Measurements from ENCODE around the gene HNRNPL. TPM values are rescaled to one million over a fixed set of nuclear protein-coding genes. Genes with fewer than 3 reads are reported as not detected.
"Not testable (repeated sequence)": the region's sequence is repeated elsewhere in the genome, so short reads cannot be mapped to it uniquely, and the experiment has no call there.

The HNRNPL gene
- total RNA-seq, 1 donor from 2014 or later = 263 TPM

DNA sequence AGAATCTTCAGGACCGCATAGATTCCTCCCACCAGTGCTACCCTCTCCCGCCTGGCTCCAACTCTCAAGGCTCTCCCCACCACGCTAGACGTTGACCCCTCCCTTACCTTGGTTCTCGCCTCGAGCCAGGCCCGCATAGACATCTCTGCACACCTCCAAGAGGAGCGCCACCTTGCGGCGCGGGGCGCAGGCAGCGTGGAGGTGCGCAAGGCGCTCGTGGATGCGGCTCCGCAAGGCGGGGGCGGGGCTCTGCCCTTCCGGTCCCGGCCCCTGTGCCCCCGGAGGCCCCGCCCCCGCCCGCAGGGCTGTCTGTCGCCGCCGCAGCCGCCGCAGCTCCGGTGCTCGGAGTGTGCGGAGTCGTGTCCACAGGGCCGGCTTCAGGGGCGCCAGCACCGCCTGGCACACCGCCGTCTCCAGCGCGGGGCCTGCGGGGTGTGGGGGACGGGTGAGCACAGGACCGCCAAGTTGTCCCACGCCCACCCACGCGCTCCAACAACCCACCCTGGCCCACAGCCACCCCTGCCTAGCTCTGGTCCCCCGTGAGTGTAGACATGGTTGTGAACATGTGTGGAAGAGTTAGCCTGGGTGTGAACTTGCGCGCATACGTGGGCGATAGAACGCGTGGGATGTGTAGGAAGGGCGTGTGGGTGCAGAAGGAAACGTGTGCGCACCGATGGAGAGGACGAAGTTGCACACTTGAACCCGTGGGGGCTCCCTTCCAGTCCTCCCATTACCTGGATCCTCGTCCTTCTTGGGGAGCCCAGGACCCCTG is 20.2 kb upstream of the HNRNPL start:
- DNase-seq (ENCODE audit: low read depth in 2 of 2) = peak in 1 of 2 donors; percentile 66

- no peak for DNase-seq (ENCODE audit: low read depth in 2 of 2)
Observed at GRCh38 chr19:38869160-38869835, 19.5 kb upstream of the HNRNPL start.

- no peak for DNase-seq (ENCODE audit: low read depth in 2 of 2)
Observed at GRCh38 chr19:38868551-38868950, 18.8 kb upstream of the HNRNPL start.

DNA sequence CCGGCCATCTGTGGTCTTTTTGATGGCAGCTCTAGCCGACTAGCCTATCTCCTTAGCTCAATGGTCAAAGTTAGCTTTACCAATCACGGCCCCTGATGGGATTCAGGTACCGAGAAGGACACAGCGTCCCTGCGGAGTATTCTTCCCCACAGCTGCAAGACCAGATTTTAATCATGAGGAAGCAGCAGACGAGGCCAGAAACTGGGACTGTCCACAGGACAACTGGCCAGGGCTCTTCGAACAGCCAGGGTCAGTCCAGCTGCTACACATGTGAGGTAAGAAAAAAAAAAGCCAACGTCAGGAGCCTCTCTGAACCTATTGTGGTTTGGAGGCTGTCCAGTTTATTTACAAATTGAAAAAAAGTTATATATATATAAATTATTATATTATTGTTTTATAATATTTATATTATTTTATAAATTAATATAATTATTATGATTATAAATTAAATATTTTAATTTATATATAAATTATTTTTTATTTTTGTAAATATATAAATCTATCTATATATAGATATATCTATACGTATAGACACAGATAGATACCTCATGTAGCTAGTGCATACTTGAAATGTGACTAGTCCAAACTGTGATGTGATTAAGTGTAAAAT is 17.5 kb upstream of the HNRNPL start:
- no peak for DNase-seq (ENCODE audit: low read depth in 2 of 2)

GRCh38 chr19:38862321-38863059 is 12.7 kb upstream of the HNRNPL start:
- DNase-seq (ENCODE audit: low read depth in 2 of 2) = peak; percentile 77 to 92

DNA sequence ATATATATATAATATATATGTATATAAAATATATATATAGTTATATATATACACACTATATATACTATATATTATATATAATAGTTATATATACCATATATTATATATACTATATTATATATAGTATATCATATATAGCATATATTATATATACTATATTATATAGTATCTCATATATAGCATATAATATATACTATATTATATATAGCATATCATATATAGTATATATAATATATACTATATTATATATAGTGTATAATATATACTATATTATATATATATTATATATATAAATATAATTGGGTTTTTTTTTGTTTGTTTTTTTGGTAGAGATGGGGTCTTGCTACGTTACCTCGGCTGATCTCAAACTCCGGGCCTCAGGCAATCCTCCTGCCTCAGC is 11.6 kb upstream of the HNRNPL start:
- DNase-seq (ENCODE audit: low read depth in 2 of 2) = no peak

GRCh38 chr19:38859631-38860204 is 9.9 kb upstream of the HNRNPL start:
- not testable (repeated sequence) for DNase-seq (ENCODE audit: low read depth in 2 of 2)

- DNase-seq (ENCODE audit: low read depth in 2 of 2) = no peak
Observed at GRCh38 chr19:38856813-38857212, 7.0 kb upstream of the HNRNPL start.

DNA sequence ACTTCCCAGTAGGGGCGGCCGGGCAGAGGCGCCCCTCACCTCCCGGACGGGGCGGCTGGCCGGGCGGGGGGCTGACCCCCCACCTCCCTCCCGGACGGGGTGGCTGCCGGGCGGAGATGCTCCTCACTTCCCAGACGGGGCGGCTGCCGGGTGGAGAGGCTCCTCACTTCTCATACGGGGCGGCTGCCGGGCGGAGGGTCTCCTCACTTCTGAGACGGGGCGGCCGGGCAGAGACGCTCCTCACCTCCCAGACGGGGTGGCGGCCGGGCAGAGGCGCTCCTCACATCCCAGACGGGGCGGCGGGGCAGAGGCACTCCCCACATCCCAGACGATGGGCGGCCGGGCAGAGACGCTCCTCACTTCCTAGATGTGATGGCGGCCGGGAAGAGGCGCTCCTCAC is 6.0 kb upstream of the HNRNPL start:
- not testable (repeated sequence) for DNase-seq (ENCODE audit: low read depth in 2 of 2)

DNA sequence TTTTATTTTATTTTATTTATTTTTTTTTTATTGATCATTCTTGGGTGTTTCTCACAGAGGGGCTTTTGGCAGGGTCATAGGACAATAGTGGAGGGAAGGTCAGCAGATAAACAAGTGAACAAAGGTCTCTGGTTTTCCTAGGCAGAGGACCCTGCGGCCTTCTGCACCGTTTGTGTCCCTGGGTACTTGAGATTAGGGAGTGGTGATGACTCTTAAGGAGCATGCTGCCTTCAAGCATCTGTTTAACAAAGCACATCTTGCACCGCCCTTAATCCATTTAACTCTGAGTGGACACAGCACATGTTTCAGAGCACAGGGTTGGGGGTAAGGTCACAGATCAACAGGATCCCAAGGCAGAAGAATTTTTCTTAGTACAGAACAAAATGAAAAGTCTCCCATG is 5.2 kb upstream of the HNRNPL start:
- DNase-seq (ENCODE audit: low read depth in 2 of 2) = not testable (repeated sequence)

- no peak for DNase-seq (ENCODE audit: low read depth in 2 of 2)
Observed at GRCh38 chr19:38853214-38853613, 3.4 kb upstream of the HNRNPL start.

DNA sequence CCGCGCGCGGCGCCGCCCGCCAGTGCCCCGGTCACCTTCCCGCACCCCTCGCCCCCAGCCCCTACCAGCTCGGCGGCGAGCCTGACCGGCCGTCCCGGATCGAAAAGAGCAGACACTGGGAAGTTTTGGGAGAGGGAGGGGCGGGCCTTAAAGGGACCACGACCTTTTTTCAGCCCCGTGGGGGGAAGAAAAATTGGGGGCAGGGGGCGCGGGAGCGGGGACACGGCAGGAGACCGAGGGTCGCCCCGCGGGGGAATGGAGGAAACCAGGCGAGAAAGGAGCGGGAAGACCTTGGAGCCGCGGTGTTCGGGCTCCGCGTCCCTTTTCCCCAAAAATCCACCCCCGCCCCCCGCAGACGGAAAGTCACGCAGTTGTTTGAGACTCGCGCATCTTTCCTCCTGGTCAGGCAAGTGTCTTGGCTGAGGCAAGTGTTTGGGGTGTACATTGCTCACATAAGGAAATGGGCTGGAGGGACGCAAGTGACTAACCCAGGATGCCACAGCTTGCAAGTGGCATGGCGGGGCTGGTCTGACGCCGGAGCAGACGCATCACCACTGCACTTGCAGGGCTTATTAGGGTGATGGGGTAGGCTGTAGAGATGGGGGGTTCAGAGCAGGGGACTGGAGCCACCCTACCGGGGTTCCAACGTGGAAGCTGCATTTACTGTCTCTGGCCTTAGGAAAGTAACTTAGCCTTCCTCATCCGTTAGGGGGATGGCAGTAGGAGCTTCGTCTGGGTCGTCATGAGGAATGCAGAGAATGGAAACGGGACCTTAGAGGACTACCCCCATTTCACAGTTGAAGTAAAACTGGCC is 2.7 kb upstream of the HNRNPL start:
- DNase-seq (ENCODE audit: low read depth in 2 of 2) = peak in 1 of 2 donors; percentile 59

GRCh38 chr19:38851622-38852230 is 1.9 kb upstream of the HNRNPL start:
- DNase-seq (ENCODE audit: low read depth in 2 of 2) = peak; percentile 84 to 94

- DNase-seq (ENCODE audit: low read depth in 2 of 2) = peak in 1 of 2 donors; percentile 14
Observed at GRCh38 chr19:38850976-38851621, 1.3 kb upstream of the HNRNPL start.

- peak in 1 of 2 donors; percentile 100 for DNase-seq (ENCODE audit: low read depth in 2 of 2)
Observed at GRCh38 chr19:38850436-38850975, 720 bp upstream of the HNRNPL start.

DNA sequence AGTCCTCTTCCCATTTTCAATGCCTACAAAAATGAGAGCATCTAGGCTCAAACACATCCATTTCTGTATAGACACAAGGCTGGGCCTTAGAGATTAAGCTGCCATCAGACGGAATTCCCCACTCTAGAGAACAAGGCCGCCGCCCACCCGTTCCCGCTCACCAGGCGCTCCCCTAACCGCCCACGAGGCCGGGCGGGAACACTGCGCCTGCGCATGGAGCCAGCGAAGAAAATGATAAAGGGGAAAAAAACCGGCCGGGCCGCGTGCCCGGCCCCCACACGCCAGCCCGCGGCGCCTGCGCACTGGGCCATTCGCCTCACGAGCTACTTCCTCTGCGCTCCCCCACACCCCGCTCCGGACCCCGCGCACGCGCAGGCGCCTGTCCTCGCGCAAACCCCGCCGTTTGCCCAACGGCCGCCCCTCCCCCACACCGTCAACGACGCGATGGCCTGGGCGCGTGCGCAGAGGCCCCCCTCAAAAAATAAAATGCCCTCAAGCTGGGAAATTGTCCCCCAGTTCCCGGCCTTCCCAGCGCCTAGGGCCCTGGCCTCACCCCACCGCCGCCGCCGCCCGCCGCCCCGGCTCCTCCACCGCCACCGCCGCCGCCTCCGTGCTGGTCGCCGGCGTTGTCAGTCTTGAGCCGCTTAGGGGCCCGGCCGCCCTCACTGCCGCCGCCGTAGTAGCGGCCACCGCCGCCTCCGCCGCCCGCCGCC is 483 bp downstream of the HNRNPL start:
- DNase-seq (ENCODE audit: low read depth in 2 of 2) = peak; percentile 88 to 95

DNA sequence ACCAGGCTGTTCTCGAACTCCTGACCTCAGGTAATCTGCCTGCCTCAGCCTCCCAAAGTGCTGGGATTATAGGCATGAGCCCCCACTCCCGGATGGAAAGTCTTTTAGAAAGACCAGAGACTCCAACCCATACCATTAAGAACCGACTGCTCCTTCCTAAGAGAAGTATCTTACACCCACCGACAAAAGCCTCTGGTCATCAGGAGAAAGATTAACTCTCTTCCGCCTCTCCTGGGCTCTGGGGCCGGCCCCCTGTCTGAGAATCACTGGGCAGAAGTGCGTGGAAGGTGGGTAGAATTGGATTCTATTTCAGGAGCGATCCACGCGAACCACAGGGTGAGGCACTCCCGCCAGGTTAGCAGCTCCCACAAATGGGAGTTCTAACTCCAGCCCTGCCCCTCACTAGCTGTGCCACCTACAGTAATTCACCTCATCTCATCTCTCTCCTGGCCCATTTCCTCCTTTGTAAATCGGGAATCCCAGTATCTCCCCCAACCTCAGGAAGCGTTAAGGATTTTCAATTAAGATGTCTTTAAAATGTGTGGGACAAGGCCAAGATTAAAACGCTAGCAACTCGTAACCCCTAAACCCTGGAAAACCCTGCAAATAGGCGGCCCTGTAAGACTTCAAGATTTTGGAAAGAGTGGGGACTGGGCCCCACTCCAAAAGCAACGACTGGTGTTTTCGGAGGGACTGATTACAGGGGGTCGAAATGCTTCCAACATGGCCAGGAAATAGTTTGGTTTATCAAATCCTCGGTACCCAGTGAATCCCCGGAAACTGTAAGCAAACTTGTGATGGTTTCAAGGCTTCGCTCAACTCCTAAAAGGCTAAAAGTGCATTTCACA is 1.3 kb downstream of the HNRNPL start:
- no peak for DNase-seq (ENCODE audit: low read depth in 2 of 2)

DNA sequence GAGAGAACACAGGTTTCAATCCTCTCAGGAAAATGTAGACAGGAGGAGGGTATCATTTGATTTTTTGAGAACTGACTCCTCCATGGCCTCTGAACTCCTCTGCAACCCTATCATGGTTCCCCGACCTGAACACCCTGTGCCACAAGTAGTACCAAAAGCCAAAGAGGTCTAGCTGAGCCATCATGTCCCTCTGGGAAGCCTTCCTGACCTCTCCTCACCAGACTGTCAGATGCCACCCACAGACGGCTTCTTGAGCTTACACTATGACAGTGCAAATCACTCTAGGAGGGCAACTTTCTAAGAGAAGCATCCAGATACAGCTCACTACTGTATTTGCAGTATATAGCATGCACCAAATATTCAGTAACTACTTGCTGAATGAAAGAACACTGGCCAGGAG is 3.7 kb downstream of the HNRNPL start:
- no peak for DNase-seq (ENCODE audit: low read depth in 2 of 2)
